GM21381 (cell line): ENCODE data around the gene HMGXB3.

Experiments
- ATAC-seq: cut with Tn5 transposase; IDR thresholded peaks from one replicate; pipeline ENCODE4 v1.9.1; 2021; ENCODE audit warnings: mild to moderate bottlenecking, moderate library complexity; ENCODE audit not compliant: unreplicated experiment

HMGXB3 gene

GRCh38 chr5:150000256-150000989 lies at the start of gene HMGXB3, which contains the start of gene TIGD6:
Gene HMGXB3 (plus strand): TSS chr5:150000739. CDS start chr5:150004853, 4,114 bp downstream.
Gene TIGD6 (minus strand): TSS chr5:150000654. CDS start chr5:149996348, 4,306 bp downstream.
- ATAC-seq, result peak; percentile 84

DNA sequence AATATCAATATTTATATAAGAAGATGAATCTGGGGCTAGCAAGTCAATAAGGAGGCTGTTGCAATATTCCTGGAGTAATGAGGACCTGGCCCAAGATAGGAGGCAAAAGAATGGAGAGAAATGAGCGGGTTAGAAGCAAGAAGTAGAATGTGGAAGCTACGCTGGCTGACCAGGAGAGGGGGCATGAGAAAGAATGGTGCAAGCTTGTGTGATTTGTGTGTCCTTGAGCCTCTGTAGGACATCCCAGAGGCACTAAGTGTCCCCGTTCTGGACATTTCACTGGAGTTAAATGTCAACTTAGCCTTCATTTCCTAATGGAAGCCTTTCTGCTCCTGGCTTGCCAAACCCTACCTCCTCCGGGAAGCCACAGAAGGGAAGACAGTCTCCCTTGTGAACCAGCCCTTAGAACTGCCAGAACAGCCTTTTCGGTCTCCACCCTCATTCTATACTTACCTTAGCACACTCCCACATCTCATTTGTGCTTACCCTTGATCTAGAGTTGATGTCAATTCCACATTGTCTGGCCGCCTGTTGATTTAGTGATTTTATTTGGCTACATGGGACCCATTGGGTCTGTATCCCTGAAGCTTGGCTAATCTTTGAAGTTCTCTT lies 49.3 kb upstream of the HMGXB3 start:
- no peak for ATAC-seq

DNA sequence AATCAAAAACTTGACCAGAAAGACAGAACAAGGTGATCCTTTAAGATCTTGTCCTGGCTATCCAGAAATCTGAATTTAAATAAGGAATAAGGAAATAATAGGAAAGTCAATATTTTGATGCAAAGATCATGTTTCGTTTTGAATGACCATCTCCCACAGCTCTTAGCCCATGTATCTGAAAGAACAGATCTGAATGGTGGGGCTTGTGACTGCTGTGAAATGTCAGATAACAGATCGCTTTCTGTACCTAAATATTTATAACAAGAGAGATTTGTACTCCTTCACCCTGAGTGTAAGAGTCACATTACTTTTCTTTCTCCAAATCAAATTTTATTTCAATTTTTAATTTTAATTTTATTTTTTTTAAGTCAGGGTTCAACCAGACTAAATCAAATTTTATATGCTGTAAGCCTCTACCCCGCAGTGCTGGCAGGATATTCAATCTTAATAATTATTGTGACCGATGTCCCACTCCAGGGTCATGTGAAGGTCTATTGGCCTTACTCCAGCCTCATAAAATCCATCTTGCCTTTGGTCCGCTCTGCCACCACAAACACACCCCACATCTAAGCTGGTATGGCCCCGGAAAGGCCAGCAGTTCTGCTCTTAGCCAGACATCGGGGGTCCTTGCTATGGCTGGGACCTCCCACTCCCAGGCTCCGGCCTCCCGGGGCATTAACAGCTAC lies 47.0 kb upstream of the HMGXB3 start:
- no peak for ATAC-seq

GRCh38 chr5:149954798-149955197 lies 45.7 kb upstream of the HMGXB3 start:
- no peak for ATAC-seq

GRCh38 chr5:149956685-149957084 lies 43.9 kb upstream of the HMGXB3 start:
- ATAC-seq, result no peak

GRCh38 chr5:149957855-149958254 lies 42.7 kb upstream of the HMGXB3 start:
- ATAC-seq, result no peak

- ATAC-seq, result no peak
These were observed 40.9 kb upstream of the HMGXB3 start for GRCh38 chr5:149959406-149960236.

DNA sequence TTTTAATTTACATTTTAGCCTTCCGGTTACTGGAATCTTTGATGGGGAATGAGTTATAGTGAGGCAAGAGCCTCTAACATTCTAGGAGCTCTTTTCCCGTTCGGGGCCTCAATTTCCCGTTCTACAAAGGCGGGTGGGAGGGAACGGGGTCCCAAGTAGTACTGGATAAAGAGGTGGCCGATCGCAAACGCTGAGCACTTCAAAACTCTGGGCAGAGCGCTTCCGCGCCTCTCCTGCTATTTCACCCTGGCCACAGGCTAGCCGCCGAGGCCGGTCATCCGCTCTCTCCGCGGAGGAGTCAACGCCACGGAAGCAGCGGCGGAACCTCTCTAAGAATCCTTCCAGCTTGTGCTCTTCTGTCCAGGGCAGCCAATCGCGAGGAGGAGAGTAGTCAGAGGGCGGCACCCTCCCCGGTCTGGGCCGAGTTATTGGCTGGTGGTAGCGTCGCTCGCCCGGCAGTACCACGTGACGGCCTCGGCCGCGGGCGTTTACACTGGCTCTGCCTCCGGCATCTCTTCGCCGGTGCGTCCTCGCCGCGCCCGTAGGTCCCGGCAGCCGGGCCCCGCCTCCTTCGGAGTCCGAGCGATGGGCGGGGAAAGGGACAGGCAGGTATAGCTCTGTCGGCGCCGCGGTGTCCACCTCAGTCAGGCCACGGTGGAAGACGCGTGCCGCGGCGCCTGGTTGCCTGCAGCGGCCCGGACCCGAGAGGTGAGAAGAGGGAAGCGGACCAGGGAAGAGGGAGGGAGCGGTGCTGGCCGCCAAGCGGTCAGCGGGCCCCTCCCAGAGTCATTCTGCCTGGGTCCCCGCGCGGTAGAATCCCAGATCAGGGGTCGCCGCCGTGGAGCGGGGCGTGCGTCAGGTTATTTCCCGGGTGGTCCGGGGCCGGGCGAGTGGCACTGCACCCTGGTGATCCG lies 40.0 kb upstream of the HMGXB3 start, which contains the start of gene SLC26A2:
Gene SLC26A2, plus strand, starts transcription at position 487 of the 914 bp plus-strand sequence. CDS start 16,895 bp downstream, outside the sequence.
- ATAC-seq, result peak; percentile 99

- no peak for ATAC-seq
These were observed 39.3 kb upstream of the HMGXB3 start for GRCh38 chr5:149961186-149961685.

DNA sequence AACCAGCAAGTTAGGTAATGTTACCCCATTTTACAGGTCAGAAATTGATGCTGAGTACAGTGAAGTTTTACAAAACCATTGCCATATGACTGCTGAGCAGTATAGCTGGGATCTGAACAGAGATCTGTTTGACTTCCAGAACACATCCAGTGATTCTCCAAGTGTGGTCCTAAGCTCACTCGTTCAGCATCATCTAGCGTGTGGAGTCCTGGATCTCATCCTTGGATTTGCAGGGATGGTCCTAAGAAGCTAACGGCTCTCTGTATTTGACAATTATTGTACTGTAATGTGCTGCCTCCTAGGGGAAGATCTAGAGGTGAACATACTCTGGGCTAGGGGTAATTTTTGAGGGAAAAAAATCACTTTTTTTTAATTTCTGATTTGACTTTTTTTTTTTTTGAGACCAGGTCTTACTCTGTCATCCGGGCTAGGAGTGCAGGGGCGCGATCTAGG lies 38.6 kb upstream of the HMGXB3 start:
- no peak for ATAC-seq

DNA sequence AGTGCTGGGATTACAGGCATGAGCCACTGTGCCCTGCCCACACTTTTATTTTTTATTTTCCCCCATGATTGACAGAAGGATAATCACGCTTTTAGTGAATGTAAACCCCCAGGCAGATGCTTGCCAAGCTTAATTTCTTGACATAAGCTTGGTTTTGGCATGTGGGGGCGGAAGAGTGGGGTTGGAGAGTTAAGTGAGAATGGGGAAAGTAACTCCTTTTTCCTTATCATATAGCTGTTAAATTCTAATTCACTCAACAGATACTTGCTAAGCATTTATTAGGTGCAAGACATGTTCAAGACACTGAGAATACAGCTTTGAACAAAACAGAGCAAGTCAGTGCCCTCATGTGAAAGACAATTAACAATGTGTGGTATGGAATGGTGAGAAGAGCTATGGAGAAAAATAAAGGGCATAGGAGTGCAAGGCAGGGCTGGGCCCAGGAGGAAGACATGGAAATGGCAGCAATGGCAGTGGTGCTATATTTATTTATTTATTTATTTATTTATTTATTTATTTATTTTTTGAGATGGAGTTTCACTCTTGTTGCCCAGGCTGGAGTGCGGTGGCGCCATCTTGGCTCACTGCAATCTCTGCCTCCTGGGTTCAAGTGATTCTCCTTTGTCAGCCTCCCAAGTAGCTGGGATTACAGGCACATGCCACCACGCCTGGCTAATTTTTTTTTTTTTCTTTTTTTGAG lies 37.8 kb upstream of the HMGXB3 start:
- no peak for ATAC-seq

DNA sequence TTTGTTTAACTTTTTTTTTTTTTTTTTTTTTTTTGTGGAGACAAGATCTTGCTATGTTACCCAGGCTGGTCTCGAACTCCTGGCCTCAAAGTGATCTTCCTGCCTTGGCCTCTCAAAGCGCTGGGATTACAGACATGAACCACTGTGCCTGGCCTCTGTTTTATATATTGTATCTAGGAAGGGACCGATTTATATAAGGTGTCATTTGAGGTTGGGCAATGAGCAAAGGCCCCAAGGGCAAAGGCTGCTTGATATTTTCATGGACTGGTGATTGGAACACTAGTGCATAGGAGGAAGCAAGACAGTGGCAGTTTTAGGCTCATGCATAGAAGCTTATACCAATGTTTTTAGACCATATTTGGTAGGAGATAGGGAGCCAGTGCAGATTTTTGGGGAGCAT lies 36.8 kb upstream of the HMGXB3 start:
- ATAC-seq, result no peak

DNA sequence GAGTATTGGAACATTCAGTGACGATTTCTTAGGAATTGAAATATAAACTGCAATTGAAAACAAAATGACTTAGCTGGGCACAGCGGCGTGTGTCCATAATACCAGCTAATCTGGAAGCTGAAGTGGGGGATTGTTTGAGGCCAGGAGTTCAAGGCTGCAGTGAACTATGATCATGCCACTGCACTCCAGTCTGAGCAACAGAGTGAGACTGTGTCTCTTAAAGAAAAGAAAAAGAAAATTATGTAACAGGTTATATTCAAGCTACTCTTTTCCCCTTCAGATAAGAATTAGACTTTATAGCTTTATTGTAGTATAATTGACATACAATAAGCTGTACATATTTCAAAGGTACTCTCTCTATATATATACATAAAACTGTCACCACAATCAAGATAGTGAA lies 33.6 kb upstream of the HMGXB3 start:
- no peak for ATAC-seq

DNA sequence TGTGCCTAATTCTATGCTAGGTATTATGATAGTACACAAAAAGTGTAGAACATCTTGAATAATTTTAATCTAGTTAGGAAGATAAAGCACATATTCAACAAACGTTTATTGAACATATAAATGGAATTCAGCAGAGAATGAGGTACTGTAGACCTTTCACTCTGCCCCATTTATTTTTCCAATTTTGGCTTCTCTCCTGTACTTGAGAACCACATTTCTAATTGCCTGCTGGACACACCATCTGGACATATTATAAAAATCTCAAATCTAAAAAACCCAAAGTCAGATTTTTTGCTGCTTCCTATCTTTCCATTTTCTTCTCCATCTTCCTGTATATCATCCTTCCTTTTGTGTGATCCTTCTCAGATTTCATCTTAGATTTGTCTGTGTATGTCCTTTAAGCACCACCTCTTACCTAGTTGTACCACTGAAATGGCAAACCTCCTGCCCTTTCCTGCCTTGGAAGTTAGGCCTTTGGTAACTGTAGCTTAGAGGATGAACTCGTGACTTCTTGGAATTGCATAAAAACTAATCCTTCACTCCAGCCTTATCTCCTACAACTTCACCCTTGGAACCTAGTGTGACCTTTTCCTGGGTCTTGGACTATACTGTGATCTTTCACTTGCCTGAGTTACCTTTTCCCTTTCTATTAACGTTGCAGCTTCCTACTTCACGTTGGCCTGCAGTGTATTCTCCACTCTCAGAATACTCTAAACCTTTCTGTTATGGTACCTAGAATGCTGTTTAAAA lies 31.2 kb upstream of the HMGXB3 start:
- no peak for ATAC-seq

DNA sequence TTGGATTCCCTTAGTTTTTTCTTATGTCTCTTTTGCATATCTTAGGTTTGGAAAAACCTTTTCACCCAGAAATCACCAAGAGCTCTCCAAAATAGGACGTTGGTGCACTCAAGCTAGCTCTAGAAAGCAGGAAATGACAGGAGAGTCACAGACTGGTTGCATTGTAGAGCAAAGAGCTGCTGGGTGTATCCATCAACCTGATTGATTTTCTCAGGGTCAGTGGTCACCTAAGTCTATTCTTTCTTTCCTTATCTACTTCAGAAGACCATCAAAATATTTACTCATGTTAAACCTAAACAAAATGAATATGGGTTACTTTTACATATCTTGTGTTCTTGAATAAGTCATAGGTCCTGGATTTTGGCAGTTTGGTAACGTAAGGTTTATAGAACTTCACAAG lies 25.1 kb upstream of the HMGXB3 start:
- ATAC-seq, result no peak

GRCh38 chr5:149979896-149980295 lies 20.6 kb upstream of the HMGXB3 start:
- ATAC-seq, result no peak

DNA sequence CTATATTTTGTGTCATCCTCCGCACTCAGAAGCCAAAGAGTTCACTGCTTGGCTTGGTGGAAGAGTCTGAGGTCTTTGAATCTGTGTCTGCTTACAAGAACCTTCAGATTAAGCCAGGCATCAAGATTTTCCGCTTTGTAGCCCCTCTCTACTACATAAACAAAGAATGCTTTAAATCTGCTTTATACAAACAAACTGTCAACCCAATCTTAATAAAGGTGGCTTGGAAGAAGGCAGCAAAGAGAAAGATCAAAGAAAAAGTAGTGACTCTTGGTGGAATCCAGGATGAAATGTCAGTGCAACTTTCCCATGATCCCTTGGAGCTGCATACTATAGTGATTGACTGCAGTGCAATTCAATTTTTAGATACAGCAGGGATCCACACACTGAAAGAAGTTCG lies 19.3 kb upstream of the HMGXB3 start:
- no peak for ATAC-seq

DNA sequence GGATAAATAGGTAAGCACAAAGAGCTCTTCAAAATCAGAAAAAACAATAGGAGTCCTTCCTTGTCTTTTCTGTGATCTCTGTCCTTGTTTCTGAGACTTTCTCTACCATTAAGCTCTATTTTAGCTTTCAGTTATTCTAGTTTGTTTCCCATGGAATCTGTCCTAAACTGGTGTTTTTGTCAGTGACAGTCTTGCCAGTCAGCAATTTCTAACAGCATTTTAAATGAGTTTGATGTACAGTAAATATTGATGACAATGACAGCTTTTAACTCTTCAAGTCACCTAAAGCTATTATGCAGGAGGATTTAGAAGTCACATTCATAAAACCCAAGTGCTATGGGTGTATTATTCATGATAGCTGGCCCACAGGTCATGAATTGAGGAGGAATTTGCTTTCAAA lies 18.0 kb upstream of the HMGXB3 start:
- no peak for ATAC-seq
